ENCODE data around the gene RBM19.

The RBM19 gene

DNA sequence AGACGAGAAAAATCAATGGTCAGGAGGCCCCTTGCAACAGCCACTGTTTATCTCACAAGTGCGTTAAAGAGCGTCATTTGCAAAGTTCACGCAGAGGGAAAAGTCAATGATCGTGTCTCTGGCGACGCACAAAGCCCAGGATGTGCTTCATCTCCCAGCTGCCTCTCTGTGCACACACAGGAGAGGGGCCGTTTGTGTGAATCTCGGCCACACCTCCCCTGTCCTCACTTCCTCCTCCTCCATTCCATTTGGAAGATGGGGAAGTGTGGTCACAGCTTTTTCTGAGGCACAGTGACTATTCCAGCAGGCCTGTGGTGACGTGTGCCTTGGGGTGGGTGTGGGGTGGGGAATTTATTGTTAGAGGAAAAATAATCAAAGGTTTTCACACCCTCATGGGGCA is 90.4 kb downstream of the RBM19 start:
- DNase-seq = no peak

DNA sequence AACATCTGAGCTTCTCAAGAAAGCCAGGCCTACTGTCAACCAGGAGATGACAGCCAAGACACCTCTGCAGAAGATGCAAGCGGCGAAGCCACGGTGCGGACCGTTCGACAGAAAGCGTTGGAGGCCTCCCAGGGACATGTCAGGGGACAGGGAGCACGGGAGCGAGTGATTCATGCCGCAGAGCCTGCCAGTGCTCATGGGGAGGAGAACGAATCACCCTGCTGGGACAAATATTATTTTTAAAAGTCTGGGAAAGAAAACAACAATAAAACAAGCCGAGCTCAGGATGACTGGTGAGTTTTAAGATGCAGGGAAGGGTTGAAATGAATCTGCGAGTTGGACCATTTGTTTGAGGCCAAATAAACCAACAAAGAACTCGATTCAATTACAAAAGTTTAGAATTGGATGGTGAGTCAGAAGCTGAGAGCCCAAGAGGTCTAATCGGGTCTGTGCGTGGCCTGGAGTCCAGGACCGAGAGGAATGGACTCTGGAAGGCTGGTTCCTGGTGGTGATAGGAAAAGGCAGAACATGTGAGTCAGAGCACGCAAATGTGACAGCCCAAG is 91.0 kb downstream of the RBM19 start:
- no peak for DNase-seq

DNA sequence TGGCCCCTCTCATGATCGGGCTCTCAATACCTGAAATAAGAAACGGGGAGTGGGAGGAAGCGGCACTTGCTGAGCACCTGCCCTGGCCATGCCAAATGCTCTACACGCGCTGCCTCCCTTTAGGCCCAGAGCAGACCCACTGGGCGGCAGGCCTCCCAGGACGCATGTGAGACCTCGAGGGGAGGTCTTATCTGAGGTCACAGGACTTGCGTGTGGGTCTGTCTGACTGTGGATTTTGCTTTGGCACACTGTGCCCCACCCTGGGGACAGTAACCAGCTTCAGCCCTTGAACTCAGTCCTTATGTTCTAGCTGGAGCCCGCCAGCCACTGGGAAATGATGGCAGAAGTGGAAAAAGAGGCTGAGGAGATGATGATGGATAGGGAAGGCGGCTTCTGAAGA is 91.8 kb downstream of the RBM19 start:
- no peak for DNase-seq

DNA sequence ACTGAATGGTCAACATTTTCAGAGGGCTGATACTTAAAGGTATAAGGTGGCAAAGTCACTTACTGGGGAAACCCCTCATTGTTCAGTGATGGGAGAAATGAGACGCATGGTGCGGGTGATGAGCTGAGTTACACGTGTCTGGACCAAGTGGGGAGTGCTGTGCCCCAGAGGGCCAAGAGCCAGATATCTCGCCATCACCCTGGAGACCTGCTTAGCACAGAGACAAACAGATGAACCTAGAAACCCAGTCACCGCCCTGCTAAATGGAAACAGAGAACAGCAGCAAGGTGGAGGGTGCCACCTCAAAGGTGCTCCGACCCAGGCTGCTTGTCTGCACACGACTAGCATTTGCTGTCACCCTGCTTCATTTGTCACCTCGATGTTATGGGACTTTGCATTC is 92.4 kb downstream of the RBM19 start:
- no peak for DNase-seq

DNA sequence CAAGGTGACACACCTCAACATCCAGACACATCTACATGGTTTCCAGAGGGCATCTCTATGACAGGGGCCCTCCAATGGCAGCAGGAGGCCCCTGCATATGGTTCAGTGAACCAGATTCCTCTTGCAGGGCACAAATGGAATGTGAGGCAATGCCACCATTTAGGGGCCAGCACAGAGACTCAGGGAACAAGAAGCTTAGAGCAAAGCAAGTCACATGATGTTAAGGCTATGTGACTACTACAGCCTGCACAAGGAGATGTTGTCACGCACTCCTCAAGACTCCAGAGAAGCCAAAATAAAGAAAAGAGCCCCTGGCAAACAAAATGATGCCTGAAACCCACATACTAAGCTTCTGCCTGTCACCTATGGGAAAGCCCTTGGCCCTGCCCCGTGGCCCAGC is 95.2 kb downstream of the RBM19 start:
- no peak for DNase-seq

DNA sequence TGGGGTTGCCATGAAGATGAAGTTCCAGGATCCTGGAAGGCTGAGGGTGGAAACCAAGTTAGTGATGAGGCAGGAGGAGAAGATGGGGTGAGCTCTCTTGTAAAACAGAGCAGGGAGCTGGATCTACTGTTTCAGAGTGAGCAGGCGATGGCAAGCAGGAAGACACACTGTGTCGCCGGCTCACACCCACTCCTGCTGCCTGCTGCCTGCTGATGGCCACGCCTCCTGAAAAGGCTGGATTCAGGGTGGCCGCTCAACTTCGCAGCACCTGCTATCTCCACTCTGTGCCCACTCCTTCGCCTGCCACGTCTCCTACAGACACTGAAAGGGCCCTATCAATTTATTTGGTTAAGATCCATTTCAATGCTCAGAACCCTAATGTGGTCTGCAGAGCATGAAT is 96.1 kb downstream of the RBM19 start:
- no peak for DNase-seq

DNA sequence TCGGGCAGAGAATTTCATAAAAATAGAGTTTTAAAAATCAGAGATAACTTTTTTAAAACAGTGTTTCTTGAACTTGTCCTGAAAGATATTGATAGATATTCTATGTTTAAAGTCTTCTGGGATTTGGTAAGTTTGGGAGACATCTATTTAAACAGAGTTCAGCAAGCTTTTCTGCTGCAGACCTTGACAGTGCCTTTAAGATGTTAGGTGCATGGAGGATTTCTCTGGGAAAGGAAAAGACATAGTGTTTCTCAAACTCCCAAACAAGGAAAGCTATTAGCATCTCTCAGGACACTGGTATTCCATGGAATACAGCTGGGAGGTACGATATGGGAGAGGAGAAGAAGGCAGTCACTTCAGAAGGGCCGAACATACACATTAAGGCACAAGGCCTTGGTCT is 97.8 kb downstream of the RBM19 start:
- no peak for DNase-seq

DNA sequence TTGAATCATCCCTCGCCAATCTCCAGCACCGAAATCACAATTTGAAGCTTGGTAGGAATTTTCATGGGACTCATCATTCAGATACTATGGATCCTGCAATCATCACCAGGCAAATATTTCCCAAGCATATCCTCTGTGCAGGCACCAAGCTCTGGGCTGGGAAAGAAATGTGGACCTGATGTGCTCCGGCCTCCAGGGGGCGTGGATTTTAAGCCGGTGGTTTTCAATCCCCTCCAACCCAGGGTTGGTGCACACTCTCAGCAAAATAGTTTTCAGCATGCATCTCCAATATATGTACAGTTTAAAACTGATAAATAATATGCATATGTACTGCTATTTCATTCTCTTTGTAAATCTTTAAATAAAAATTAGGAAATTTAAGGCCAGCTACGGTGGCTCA is 98.9 kb downstream of the RBM19 start:
- no peak for DNase-seq

DNA sequence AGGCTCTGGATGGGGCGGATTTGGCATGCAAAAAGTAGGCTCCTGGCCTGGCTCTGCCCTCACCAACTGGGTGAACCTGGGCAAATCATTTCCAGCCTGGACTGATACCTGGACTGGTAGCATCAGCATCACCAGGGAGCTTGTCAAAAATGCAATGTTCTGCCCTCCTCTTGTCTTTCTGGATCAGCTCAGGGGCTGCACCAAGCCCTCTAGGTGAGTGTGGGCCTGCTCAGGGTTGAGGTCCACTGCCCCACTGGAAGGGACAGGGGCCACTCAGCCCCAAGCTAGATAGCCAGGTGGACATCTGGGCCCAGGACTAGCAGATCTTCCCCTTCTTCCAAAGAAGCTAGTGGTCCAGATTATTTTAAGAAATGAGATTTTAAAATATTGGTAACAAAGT is 99.6 kb downstream of the RBM19 start:
- DNase-seq = no peak

DNA sequence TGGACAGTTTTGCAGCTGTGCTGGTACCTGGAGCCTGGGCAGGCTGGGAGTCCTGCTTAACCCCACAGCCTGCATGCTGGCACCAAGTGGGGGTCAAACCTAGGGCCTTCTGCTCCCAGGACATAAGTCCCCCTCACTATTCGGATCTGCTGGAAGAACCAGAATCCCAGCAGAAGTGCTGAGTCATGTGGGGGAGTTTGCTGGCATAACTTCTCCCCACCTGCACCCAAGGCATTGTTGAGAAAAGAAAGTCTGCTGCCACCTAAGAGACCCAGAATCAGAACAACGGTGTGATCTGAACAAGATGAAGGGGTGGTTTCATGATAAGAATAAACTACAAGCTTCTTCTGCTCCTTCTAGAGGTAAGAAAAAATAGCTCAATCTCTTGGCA is 102.7 kb downstream of the RBM19 start:
- DNase-seq = no peak

DNA sequence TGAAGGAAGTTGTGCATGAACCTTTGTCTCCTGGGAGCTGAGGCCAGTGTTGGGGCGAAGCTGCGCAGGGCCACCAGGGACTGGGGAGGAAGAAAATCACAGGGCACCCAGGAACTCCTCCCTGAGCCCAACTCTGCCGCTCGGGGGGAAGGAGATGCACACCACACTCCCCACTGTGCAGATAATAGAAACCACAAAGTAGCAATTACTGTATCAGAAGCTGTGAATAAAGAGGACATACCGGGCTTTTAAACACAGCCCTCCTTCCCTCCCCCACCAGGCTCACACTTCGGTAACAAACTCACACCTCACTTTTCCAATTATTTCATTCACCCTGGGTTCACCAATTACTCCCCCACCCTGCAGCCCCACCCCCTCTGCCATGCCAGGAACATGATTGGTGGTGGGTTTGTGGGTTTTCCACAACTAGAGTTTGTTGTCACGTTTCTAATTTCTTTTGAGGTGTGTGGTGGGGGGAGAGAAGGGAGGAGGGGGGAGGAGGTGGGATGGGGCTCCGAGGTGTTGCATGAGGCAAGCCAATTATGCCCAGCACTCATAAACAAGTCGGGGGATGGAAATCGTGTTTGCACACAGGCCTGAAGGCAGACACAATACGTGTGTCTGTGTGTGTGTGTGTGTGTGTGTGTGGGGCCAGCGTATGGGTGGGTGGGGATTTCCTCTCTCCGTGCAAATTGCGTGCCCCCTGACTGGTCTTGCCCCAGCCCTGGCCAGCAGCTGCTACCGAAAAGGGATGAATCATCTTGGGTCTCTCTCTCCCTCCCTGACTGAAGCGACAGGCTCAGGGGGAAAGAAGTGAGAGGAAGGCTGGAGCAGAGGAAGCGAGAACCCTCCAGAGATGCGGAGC is 103.3 kb downstream of the RBM19 start:
- no peak for DNase-seq

DNA sequence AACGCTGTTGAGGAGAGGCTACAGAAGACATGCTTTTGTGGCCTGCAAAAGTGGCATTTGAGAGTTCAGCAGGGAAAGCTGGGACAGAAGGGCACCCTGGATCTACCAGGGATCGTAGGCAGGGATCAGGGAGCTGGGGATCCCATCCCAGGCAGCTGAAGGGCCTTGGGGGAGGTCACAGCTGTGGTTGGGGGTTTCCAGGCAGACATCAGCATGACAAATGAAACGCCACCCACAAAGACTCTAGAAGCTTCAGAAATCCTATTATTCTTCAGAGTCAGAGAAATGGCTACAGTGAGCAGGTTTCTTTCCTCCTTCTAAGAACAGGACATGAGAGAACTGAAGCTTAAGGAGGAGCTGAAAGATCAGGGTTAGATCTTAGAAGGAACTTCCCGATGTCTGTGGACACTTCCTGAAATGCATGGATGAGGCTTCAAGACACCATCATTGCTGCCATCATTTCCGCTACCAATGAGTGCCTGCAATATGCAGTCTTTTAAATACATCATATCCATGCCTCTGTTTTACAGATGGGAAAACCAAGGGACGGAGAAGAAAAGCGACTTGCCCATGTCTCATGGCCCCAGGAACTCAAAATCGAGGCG is 104.3 kb downstream of the RBM19 start:
- no peak for DNase-seq

DNA sequence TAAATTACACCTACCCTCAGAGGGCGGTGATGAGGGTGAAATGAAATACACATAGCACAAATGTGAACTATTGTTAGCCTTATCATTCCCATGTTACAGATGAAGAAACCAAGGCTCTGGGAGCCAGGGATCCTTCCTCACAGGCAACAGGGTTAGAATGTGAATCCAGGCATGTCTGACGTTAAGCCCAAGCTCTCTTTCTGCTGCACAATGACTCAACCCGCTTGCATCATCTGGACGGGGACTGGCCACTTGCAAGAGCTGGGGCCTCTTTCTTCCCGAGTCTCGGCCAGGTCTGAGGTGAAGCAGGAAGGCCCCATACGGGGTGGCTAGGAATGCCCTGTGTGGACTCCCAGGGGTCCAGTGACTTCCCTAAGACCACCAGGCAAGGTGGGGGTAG is 105.2 kb downstream of the RBM19 start:
- no peak for DNase-seq

DNA sequence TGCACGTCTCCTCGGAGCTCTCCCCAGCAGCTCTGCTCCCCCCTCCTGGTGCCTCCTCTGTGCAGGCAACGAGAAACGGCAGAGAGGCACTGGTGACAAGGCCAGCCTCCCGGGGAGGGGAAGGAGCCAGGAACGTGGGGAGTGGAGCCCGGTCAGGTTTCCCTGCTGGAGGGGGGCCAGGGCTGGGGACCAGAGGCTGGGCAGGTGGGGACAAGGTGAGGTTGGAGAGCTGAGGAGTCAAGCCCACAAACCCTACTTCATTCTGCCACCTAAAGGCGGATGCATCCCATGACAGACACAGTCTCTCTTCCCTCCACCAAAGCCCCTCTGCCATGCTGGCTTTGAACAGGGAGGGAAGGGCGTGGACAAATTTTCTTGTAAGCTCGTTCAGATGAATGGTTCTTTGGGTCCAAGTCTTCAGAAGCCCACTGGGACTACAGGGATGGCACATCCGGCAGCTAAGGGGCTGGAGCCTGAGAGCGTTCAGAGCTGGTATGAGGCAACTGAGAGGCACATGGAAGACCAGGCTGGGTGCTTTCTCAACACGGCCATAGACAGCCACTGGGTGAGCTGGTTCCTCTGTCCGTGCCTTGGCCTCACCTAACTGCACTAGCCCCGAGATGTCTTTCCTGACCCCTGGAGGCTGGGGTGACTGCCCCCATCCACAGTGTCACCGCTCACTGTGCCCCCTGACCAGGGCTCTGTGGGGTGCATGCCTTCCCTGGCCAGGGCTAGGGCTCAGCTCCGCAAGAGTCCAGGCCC is 105.9 kb downstream of the RBM19 start:
- no peak for DNase-seq

DNA sequence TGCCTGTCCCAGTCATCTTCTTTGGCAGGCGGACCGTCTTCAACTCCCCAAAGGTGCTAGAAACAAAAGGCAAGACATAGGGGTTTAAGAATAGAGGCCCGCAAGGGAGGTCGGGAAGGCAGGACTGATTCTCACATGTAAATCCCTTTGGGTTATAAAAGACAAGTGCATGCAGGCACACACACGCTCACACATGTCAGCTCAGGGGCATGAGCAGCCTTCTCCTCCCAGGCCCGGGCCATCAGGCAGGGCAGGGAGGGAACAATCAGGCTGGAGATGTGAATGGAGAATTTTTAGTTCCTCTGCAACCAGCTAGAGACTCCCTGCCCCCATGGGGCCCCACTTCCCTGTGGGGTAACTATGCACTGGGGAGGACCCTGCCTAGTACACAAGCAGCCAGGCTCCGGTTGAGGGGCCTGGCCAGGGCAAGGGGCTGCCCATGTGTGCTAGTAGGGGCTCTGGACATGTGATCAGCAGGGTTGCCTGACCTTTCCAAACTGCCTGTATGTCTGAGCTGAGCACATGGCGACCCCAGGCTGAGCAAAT is 107.2 kb downstream of the RBM19 start:
- no peak for DNase-seq

DNA sequence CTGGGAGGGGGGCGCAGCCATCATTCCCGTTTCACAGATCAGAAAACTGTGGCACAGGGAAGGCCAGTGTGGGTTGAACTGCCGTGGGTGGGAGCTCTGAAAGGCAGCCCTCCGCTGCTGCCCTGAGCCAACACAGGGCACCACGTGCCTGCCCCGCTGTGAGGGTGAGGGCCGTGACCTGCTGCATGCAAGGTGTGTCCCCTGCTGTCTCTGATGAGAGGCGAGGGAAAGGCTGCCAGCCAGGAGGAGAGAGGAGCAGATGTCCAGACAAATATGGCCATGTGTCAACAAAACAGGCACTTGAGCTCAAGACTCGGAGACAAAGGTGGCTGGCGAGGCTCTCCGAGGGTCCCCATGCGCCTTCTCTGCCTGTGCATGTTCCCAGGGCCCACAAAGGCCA is 108.8 kb downstream of the RBM19 start:
- DNase-seq = no peak

DNA sequence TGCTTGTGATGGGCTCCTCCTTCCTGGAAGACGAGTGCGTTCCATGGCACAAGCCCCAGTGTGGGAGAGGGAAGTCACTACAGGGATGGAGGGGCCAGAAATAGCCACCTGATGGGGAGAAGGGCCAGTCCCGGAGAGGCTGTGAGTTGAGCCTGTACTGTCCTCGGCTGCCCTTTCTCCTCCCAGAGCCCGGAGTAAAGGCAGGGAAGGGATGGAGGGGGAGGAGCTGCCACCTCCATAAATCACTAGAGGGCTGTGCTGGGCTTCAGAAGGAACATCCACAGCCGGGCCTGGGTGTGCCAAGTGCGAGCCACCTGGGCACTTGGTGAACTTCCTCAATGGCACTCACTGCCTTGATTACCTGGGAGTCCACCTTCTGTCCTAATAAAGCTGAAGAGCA is 110.1 kb downstream of the RBM19 start:
- DNase-seq = no peak

DNA sequence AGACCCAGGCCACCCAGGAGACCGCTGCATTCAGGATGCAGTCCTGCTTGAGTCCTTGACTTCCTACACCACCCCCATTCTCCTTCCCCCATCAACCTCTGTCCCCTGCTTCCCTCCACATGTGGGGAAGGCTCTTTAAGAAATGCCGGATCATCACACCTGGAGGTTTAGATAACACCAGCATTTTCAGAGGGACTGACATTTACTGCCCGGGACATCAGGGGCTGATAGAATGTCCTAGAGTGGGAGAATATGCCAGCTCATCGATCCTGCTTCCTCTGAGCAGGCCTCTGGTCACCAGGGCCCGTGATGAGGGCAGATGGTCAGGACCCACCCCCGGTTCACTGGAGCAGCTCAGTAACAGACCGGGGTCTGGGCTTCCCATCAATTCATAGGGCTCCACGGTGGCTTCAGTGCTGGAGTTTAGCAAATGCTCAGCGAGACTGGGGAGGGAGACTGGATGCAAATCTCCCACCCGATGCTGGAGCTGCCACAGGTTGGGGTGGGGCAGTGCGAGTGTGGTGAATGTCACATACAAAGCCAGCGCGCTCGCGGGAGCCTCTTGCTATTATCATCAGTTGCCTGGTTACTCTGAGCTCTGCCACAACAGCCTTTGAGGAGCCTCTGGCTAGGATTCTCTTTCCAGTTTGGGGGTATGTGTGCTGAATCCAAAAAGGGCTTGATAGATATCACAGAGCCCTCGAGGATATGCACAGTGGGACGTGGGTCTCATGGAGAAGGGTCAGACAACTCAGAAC is 111.6 kb downstream of the RBM19 start:
- no peak for DNase-seq

DNA sequence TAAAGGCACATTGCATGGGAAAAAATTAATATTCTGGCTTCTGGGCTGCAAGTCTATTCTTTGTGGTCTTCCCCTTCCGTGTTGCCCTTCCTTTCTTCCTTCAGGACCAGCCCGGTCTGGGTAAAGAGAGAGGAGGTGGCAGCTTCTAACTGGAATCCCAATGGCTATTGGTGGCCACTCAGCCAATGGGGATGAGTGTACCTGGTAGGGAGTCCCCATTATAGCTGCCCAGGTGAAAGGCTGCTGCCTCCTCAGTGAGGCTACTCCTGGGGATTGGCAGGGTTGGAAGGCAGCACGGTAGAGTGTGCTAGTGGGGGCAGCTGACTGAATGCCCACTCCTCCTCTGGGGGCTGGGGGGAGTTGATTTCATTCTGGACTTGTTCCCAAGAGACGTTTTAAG is 112.6 kb downstream of the RBM19 start:
- no peak for DNase-seq

DNA sequence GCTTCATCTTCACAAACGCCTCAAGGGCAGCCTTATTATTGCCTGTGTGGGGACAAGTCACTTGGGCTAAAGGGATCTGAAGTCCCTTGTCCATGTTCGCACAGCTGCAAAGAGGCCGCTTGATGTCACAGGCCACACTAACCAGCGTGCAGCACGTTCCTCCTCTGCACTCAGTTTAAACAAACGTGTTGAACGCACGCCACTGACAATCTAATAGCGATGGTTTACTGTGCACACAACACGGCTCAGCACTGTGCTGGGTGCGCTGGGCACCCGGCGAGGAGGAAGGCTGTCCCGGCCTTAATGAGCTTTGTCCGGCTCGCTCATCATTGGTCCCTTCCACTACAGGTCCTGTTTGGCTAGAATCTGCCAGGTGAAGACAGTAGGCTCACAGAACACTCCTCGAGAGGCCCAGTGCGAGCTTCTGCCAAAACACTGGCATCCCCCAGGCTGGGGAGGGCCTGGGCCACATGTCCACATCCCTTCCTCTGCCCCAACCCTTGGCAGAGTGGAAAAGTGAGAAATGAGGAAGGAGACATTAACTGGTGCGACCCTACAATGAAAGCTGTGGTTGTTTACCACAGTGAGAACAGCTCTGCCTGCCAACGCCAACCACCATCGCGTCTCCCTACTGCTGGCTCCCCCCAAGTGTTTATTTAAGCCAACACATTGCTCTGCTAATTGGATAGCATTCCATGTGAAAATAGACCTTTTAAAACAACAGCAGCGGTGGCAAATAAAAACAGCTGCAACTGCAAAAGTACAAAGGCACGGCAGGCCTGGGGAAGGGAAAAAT is 113.2 kb downstream of the RBM19 start:
- no peak for DNase-seq

DNA sequence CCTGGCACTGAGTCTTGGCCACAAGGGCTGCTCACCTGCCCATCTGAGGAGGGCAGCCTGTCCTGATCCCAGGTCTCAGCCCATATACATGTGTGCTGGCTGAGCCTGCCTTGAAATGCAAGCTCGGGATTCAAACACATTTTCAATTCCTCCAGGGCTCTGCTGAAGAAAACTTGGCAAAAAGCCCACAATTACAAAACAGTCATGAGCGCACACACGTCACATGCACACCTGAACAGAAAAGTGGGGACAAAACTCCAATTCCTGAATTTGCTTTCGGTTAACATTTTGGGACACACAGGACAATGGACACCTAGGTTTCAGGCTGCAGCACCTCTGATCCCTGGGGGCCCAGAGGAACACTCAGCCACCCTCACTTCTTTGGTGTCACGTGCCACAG is 113.9 kb downstream of the RBM19 start:
- DNase-seq = no peak

Measured in activated gamma-delta T cell (primary cell).